Endothelial cell of umbilical vein (primary cell): Measurements from ENCODE around the gene ZNRD2.
"Not testable (repeated sequence)": the region's sequence is repeated elsewhere in the genome, so short reads cannot be mapped to it uniquely, and the experiment has no call there.

Experiments
- CTCF ChIP-seq, 2 donors: IDR thresholded peaks; 1 replicate in 1 of 2; 2 replicates in 1 of 2; pipeline ENCODE4 v1.5.1; 2011; ENCODE audit warnings: low read length in 2 of 2, mild to moderate bottlenecking in 2 of 2, moderate library complexity in 2 of 2, control low read depth in 1 of 2, inconsistent platforms in 1 of 2, low read depth in 1 of 2; ENCODE audit not compliant: insufficient read depth in 1 of 2; ENCODE audit errors: extremely low read depth in 1 of 2
- EZH2 ChIP-seq: IDR thresholded peaks from 2 replicates; pipeline ENCODE4 v1.6.1; 2012; ENCODE audit warnings: borderline replicate concordance, low read depth, mild to moderate bottlenecking, moderate library complexity, low read length, inconsistent platforms; ENCODE audit not compliant: severe bottlenecking
- FOS ChIP-seq: IDR thresholded peaks from 2 replicates; pipeline ENCODE4 v1.6.1; 2011; ENCODE audit warnings: mild to moderate bottlenecking, low read length, moderate library complexity, borderline replicate concordance; ENCODE audit not compliant: insufficient read depth
- GATA2 ChIP-seq: IDR thresholded peaks from 2 replicates; pipeline ENCODE4 v1.7.0; 2011; ENCODE audit warnings: low read depth, mild to moderate bottlenecking, moderate library complexity, mixed read lengths, low read length; ENCODE audit not compliant: insufficient read length, insufficient read depth
- JUN ChIP-seq: IDR thresholded peaks from 2 replicates; pipeline ENCODE4 v1.6.1; 2011; ENCODE audit warnings: borderline replicate concordance, low read depth; ENCODE audit not compliant: insufficient read length, insufficient read depth
- MAX ChIP-seq: IDR thresholded peaks from 2 replicates; pipeline ENCODE4 v1.6.1; 2011; ENCODE audit not compliant: insufficient read depth, insufficient read length
- MYC ChIP-seq: IDR thresholded peaks from one replicate; pipeline ENCODE4 v1.6.1; 2011; ENCODE audit warnings: mild to moderate bottlenecking, low read depth, low read length
- POLR2A ChIP-seq: IDR thresholded peaks from 2 replicates; pipeline ENCODE4 v1.6.1; 2012; ENCODE audit warnings: low read depth, mild to moderate bottlenecking, control low read depth, low read length
- POLR2AphosphoS5 ChIP-seq: IDR thresholded peaks from 2 replicates; pipeline ENCODE4 v1.6.1; 2012; ENCODE audit warnings: low read depth, mild to moderate bottlenecking, control low read depth, low read length, moderate library complexity; ENCODE audit not compliant: insufficient read depth

GRCh38 chr11:65564879-65565559 is 5.3 kb upstream of the ZNRD2 start:
- not testable (repeated sequence) for TF ChIP-seq POLR2A; EZH2; CTCF (IDR thresholded peaks at IDR 0.05; ENCODE audit: extremely low read depth in 1 of 2, insufficient read depth in 1 of 2, low read depth in 1 of 2, low read length in 2 of 2); MAX; MYC; POLR2AphosphoS5; GATA2; FOS; JUN
